Breast epithelium (tissue), 4 donors: ENCODE results near the gene ZNF502. TPM values are rescaled to one million over a fixed set of nuclear protein-coding genes. Genes with fewer than 3 reads are reported as not detected.

Source experiments
- DNase-seq, 2 donors: peaks; one replicate each; pipeline ENCODE4 v3.0.0-alpha.2; 2019; ENCODE audit warnings: low spot score in 2 of 2
- H3K27ac ChIP-seq, 2 donors: fragments of 200-600 bp; sonication (generic) in 1 of 2; one replicate each; pipeline ENCODE4 v1.5.1; 2016 to 2019; ENCODE audit warnings: mild to moderate bottlenecking in 1 of 2
- H3K27me3 ChIP-seq, 2 donors: fragments of 200-600 bp; sonication (generic) in 1 of 2; one replicate each; pipeline versions ENCODE4 v1.5.1 to v1.6.0; 2017 to 2019; ENCODE audit warnings: control low read depth in 1 of 2, mild to moderate bottlenecking in 1 of 2
- H3K36me3 ChIP-seq: fragments of 200-600 bp; one replicate; pipeline ENCODE4 v1.5.1; 2019
- H3K4me1 ChIP-seq, 2 donors: fragments of 200-600 bp; sonication (generic); one replicate each; pipeline ENCODE4 v1.5.1; 2016 to 2019; ENCODE audit warnings: control low read depth in 1 of 2
- H3K4me3 ChIP-seq, 3 donors: fragments of 200-600 bp; sonication (generic); 1 replicate in 2 of 3; 2 replicates in 1 of 3; pipeline ENCODE4 v1.5.1; 2016 to 2019; ENCODE audit warnings: mild to moderate bottlenecking in 3 of 3, moderate library complexity in 2 of 3
- H3K9me3 ChIP-seq, 2 donors: fragments of 200-600 bp; sonication (generic) in 1 of 2; one replicate each; pipeline ENCODE4 v1.5.1; 2016 to 2019; ENCODE audit warnings: control low read depth in 1 of 2
- POLR2A ChIP-seq: fragments of 450-650 bp; IDR thresholded peaks from one replicate; pipeline ENCODE4 v1.6.1; 2016; ENCODE audit warnings: antibody characterized with exemption, mild to moderate bottlenecking, moderate library complexity
- POLR2AphosphoS5 ChIP-seq, 3 donors: sonication (generic); formaldehyde crosslinking; IDR thresholded peaks; one replicate each; pipeline ENCODE4 v1.6.1; 2017; ENCODE audit warnings: antibody characterized with exemption in 3 of 3
- intact Hi-C: fragments of 100-400 bp; cut with DNase I; formaldehyde crosslinking; loops from one replicate; pipeline ENCODE4 v1.15.1; 2023; ENCODE audit warnings: low total_unique reads
- total RNA-seq, 3 donors: library from RNA; depleted of rRNA; stranded (reverse); fragments of >200 nt; gene quantifications; one replicate each; pipeline ENCODE4 v1.1.0, GENCODE V29; 2016
- TF ChIP-seq, protein P1 (sequence below), 3 donors: fragments of 450-650 bp; IDR thresholded peaks; one replicate each; pipeline ENCODE4 v1.5.1; 2016 to 2017; ENCODE audit warnings: antibody characterized with exemption in 3 of 3, mild to moderate bottlenecking in 3 of 3, moderate library complexity in 3 of 3

Gene ZNF502
- total RNA-seq, 3 donors from 2014 or later, result 4.6 to 9.5 (median 6.6) TPM

GRCh38 chr3:44764248-44764647 lies 51.8 kb downstream of the ZNF502 start:
- Histone ChIP-seq H3K36me3 (no peaks in the 10 kb centered on the region), H3K4me3 (no peak overlapping the region), H3K27ac (no peak overlapping the region), H3K9me3 (peaks cover 0 to 5% of the 10 kb centered on the region in 2 donors), H3K4me1 (no peaks in the 10 kb centered on the region), H3K27me3 (no peaks in the 10 kb centered on the region)
- intact Hi-C loops, result no loop called here
- no peak for DNase-seq
- TF ChIP-seq POLR2A (no peak), POLR2AphosphoS5 (IDR thresholded peaks at IDR 0.05) (no peak)
- TF ChIP-seq, protein P1, sequence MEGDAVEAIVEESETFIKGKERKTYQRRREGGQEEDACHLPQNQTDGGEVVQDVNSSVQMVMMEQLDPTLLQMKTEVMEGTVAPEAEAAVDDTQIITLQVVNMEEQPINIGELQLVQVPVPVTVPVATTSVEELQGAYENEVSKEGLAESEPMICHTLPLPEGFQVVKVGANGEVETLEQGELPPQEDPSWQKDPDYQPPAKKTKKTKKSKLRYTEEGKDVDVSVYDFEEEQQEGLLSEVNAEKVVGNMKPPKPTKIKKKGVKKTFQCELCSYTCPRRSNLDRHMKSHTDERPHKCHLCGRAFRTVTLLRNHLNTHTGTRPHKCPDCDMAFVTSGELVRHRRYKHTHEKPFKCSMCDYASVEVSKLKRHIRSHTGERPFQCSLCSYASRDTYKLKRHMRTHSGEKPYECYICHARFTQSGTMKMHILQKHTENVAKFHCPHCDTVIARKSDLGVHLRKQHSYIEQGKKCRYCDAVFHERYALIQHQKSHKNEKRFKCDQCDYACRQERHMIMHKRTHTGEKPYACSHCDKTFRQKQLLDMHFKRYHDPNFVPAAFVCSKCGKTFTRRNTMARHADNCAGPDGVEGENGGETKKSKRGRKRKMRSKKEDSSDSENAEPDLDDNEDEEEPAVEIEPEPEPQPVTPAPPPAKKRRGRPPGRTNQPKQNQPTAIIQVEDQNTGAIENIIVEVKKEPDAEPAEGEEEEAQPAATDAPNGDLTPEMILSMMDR (IDR thresholded peaks at IDR 0.05), result no peak

- intact Hi-C loops, result no loop called here
- no peaks in the 10 kb centered on the region for H3K4me1 ChIP-seq
- TF ChIP-seq POLR2AphosphoS5 (IDR thresholded peaks at IDR 0.05) (no peak), POLR2A (no peak)
- TF ChIP-seq, protein P1 (IDR thresholded peaks at IDR 0.05), result no peak
Observed at GRCh38 chr3:44771424-44772098, 59.1 kb downstream of the ZNF502 start.

DNA sequence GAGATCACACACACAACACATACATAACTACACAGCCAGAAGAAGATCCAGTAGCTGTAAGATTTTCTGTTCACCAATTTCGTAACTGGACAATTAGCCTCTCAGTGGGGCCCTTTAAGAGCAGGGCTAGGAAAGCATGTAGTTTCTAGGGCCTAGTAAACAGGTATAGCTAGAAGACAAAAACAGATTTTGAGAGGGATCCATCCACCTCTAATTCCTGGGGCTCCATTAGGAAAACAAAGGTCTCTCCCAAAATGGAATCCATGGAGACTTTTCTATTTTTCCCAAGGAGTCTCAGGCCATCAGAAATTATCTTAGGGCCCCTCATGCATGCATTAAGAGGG lies 59.6 kb downstream of the ZNF502 start:
- no peaks in the 10 kb centered on the region for H3K36me3 ChIP-seq
- H3K27ac ChIP-seq, result no peak overlapping the region
- intact Hi-C loops, result no loop called here
- TF ChIP-seq POLR2AphosphoS5 (IDR thresholded peaks at IDR 0.05) (no peak), POLR2A (no peak)
- TF ChIP-seq, protein P1 (IDR thresholded peaks at IDR 0.05), result no peak
- no peaks in the 10 kb centered on the region for H3K4me1 ChIP-seq
- no peaks in the 10 kb centered on the region for H3K27me3 ChIP-seq
- no peak overlapping the region for H3K4me3 ChIP-seq
- H3K9me3 ChIP-seq, result peaks cover 3 to 38% of the 10 kb centered on the region in 2 donors
- no peak for DNase-seq

More at GRCh38 chr3:44771424-44772098, 59.1 kb downstream of the ZNF502 start:
- Histone ChIP-seq H3K4me3 (no peak overlapping the region), H3K27ac (no peak overlapping the region), H3K9me3 (peaks cover 3 to 38% of the 10 kb centered on the region in 2 donors), H3K36me3 (no peaks in the 10 kb centered on the region), H3K27me3 (no peaks in the 10 kb centered on the region)
- no peak for DNase-seq

Other genes with a start within 250 kb of the ZNF502 start
- 1 to 10 TPM; 5.8 to 8.9 (median 7.2) TPM for gene ZNF445, start 235.0 kb upstream of the ZNF502 start, total RNA-seq
- gene ZKSCAN7, start 157.5 kb upstream of the ZNF502 start, total RNA-seq, result 10 to 100 TPM in 1 of 3 donors, 1 to 10 TPM in 2; 5.2 to 11.0 (median 6.7) TPM
- gene ZNF660, start 127.7 kb upstream of the ZNF502 start, total RNA-seq, result 1 to 10 TPM; 2.0 to 4.0 (median 3.1) TPM
- gene ZNF197, start 87.6 kb upstream of the ZNF502 start, total RNA-seq, result 10 to 100 TPM; 18.0 to 26.2 (median 18.4) TPM
- gene ZNF35, start 63.9 kb upstream of the ZNF502 start, total RNA-seq, result 10 to 100 TPM in 2 of 3 donors, 1 to 10 TPM in 1; 8.8 to 18.7 (median 13.1) TPM
- 1 to 10 TPM; 4.9 to 9.1 (median 5.4) TPM for gene ZNF501, start 17.0 kb downstream of the ZNF502 start, total RNA-seq
- 10 to 100 TPM; 25.6 to 35.9 (median 31.5) TPM for gene KIAA1143, start 49.0 kb downstream of the ZNF502 start, total RNA-seq
- gene KIF15, start 49.1 kb downstream of the ZNF502 start, total RNA-seq, result 1 to 10 TPM in 1 of 3 donors, under 1 TPM in 2; 0.66 to 1.1 (median 0.73) TPM
- 10 to 100 TPM; 12.8 to 28.6 (median 20.3) TPM for gene TMEM42, start 149.3 kb downstream of the ZNF502 start, total RNA-seq
- under 1 TPM in 1 of 3 donors, not detected in 2; 0.16 TPM for gene TGM4, start 161.9 kb downstream of the ZNF502 start, total RNA-seq